Measurements from ENCODE around the gene PLXNB2.

DNA sequence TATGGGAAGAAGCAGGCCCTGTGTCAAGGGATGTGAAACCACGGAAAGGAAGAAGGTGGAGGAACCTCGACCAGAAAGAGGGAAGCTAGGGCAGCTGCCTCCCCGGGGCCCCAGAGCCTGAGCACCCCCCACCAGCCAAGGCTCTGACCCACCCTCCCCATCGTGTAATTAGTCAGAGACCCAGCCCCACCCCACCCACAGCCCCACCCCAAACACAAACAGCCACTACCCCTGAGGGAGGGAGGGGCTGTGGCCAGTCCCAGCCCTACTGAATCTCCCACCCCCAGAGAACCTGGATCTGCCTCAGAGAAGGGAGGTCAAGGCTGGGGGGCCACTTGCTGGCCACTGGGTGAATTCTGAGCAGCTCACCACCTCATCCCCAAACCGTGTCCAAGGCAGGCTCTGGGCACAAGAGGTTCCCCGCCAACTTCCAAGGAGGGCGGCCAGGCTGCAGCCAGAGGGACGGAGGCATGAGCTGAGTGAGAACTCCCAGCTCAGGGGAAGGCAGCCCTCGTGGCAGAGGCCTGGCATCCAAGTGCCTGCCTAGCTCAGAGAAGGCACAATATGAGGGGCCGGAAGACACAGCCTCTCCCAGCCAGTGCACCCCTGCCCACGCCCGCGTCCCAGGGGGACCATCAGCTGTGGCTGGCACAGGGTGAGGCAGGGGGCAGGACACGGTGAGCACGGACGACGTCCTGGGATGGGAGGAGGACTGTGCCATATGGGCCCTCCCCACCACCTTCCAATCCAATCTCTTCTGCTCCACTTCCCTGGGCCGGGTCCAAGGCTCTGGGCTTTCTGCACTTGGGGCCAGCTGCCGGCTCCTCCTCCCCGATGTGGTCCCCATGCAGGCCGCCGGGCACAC lies 2.7 kb downstream of the PLXNB2 start:
- TF ChIP-seq, protein P1, sequence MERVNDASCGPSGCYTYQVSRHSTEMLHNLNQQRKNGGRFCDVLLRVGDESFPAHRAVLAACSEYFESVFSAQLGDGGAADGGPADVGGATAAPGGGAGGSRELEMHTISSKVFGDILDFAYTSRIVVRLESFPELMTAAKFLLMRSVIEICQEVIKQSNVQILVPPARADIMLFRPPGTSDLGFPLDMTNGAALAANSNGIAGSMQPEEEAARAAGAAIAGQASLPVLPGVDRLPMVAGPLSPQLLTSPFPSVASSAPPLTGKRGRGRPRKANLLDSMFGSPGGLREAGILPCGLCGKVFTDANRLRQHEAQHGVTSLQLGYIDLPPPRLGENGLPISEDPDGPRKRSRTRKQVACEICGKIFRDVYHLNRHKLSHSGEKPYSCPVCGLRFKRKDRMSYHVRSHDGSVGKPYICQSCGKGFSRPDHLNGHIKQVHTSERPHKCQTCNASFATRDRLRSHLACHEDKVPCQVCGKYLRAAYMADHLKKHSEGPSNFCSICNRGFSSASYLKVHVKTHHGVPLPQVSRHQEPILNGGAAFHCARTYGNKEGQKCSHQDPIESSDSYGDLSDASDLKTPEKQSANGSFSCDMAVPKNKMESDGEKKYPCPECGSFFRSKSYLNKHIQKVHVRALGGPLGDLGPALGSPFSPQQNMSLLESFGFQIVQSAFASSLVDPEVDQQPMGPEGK (CRISPR knock-in tag; IDR thresholded peaks at IDR 0.05; ENCODE audit: borderline replicate concordance) = no peak
- TF ChIP-seq ZNF70 (CRISPR knock-in tag; IDR thresholded peaks at IDR 0.05) (no peak), GLIS3 (CRISPR knock-in tag; IDR thresholded peaks at IDR 0.05) (no peak), BACH2 (CRISPR knock-in tag; IDR thresholded peaks at IDR 0.05; ENCODE audit: borderline replicate concordance) (no peak), RARB (CRISPR knock-in tag; IDR thresholded peaks at IDR 0.05) (no peak)
- TF ChIP-seq, protein P2, sequence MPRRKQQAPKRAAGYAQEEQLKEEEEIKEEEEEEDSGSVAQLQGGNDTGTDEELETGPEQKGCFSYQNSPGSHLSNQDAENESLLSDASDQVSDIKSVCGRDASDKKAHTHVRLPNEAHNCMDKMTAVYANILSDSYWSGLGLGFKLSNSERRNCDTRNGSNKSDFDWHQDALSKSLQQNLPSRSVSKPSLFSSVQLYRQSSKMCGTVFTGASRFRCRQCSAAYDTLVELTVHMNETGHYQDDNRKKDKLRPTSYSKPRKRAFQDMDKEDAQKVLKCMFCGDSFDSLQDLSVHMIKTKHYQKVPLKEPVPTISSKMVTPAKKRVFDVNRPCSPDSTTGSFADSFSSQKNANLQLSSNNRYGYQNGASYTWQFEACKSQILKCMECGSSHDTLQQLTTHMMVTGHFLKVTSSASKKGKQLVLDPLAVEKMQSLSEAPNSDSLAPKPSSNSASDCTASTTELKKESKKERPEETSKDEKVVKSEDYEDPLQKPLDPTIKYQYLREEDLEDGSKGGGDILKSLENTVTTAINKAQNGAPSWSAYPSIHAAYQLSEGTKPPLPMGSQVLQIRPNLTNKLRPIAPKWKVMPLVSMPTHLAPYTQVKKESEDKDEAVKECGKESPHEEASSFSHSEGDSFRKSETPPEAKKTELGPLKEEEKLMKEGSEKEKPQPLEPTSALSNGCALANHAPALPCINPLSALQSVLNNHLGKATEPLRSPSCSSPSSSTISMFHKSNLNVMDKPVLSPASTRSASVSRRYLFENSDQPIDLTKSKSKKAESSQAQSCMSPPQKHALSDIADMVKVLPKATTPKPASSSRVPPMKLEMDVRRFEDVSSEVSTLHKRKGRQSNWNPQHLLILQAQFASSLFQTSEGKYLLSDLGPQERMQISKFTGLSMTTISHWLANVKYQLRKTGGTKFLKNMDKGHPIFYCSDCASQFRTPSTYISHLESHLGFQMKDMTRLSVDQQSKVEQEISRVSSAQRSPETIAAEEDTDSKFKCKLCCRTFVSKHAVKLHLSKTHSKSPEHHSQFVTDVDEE (CRISPR knock-in tag; IDR thresholded peaks at IDR 0.05) = no peak
